Endodermal cell (in vitro differentiated cells): ENCODE results near the gene LRRN1. TPM values are rescaled to one million over a fixed set of nuclear protein-coding genes. Genes with fewer than 3 reads are reported as not detected.

Experiments
- DNase-seq: peaks from one replicate; pipeline ENCODE4 v3.0.0-alpha.2; 2017
- H3K27ac ChIP-seq: 2 replicates; pipeline ENCODE4 v1.5.1; 2013; ENCODE audit warnings: mild to moderate bottlenecking, low read depth, low read length, moderate library complexity
- H3K27me3 ChIP-seq: 2 replicates; pipeline ENCODE4 v1.6.1; 2013; ENCODE audit warnings: mild to moderate bottlenecking, low read length, moderate library complexity; ENCODE audit not compliant: insufficient read depth, control insufficient read depth, poor library complexity, severe bottlenecking
- H3K36me3 ChIP-seq: 2 replicates; pipeline ENCODE4 v1.7.0; 2013; ENCODE audit warnings: mild to moderate bottlenecking, low read length, moderate library complexity; ENCODE audit not compliant: control insufficient read depth, insufficient read depth
- H3K4me1 ChIP-seq: one replicate; pipeline ENCODE4 v1.7.0; 2013; ENCODE audit warnings: low read length; ENCODE audit not compliant: control insufficient read depth, insufficient read depth
- H3K4me3 ChIP-seq: 2 replicates; pipeline ENCODE4 v1.5.1; 2013; ENCODE audit warnings: mild to moderate bottlenecking, low read length, moderate library complexity
- H3K9ac ChIP-seq: 2 replicates; pipeline ENCODE4 v1.6.1; 2013; ENCODE audit warnings: mild to moderate bottlenecking, low read length, moderate library complexity; ENCODE audit not compliant: poor library complexity, severe bottlenecking; ENCODE audit errors: extremely low read depth
- H3K9me3 ChIP-seq: 2 replicates; pipeline ENCODE4 v1.6.1; 2013; ENCODE audit warnings: mild to moderate bottlenecking, low read length, moderate library complexity; ENCODE audit not compliant: control insufficient read depth
- H3K27ac Mint-ChIP-seq: 2 replicates; pipeline ENCODE4 v1.8.0; 2020; ENCODE audit warnings: mixed read lengths
- H3K27me3 Mint-ChIP-seq: 2 replicates; pipeline ENCODE4 v1.8.0; 2021; ENCODE audit warnings: mild to moderate bottlenecking, mixed read lengths; ENCODE audit not compliant: insufficient read depth
- H3K36me3 Mint-ChIP-seq: 2 replicates; pipeline ENCODE4 v1.8.0; 2020; ENCODE audit warnings: low read depth, mixed read lengths
- H3K4me1 Mint-ChIP-seq: 2 replicates; pipeline ENCODE4 v1.8.0; 2020; ENCODE audit warnings: mixed read lengths
- H3K4me3 Mint-ChIP-seq: 2 replicates; pipeline ENCODE4 v1.8.0; 2020; ENCODE audit warnings: mild to moderate bottlenecking, moderate library complexity, mixed read lengths
- H3K9me3 Mint-ChIP-seq: 2 replicates; pipeline ENCODE4 v1.8.0; 2020; ENCODE audit warnings: mild to moderate bottlenecking, mixed read lengths
- WGBS, 2 experiments: methylation state at CpG; one replicate each; pipeline versions ENCODE4 v1.1.5 to v1.1.7; 2013; ENCODE audit warnings: missing lambda C conversion rate in 2 of 2, mixed read lengths in 1 of 2; ENCODE audit not compliant: insufficient coverage in 1 of 2, insufficient read length in 1 of 2; 5-methylcytosine and 5-hydroxymethylcytosine counted together
- total RNA-seq, 2 donors: library from RNA; stranded (reverse); fragmentation: NEBNext Ultra II Directional in 1 of 2; extraction: Animal tissue kit (Norgen Biotek cat#: 25700) in 1 of 2; gene quantifications; 2 replicates in 1 of 2; 3 replicates in 1 of 2; pipeline ENCODE4 v1.2.1, GENCODE V29; 2021
- TF ChIP-seq, protein P1 (sequence below): fragments of 200-600 bp; sonication (generic); conservative IDR thresholded peaks from 2 replicates; pipeline ENCODE4 v1.5.0; 2021; ENCODE audit warnings: antibody characterized with exemption, mild to moderate bottlenecking

Gene LRRN1
- total RNA-seq, 2 donors from 2014 or later, result 109 to 222 TPM

DNA sequence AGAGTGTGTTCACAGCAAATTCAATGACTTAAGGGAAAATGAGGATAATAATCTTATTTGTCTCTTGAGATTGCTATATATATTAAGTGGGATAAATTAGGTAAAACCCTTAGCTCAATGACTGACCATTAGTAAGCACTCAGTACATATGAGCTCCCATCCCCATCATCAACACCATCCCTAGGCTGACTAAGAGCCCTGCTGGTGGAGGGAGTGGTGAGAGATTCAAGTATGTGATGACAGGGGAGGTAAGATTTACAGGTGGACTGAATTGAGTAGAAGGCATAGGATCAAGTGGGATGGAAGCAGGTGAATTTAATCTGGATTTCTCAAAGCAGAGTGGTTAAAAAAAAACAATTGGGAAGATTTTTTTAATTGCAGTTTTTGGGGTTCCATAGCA lies 21.0 kb upstream of the LRRN1 start:
- no peaks in the 10 kb centered on the region for H3K27me3 ChIP-seq
- H3K27ac ChIP-seq, result no peak overlapping the region
- H3K4me3 Mint-ChIP-seq, result no peak overlapping the region
- no peaks in the 10 kb centered on the region for H3K27me3 Mint-ChIP-seq
- H3K9me3 Mint-ChIP-seq, result peaks cover 24% of the 10 kb centered on the region
- peaks cover 20% of the 10 kb centered on the region for H3K9me3 ChIP-seq
- no peak overlapping the region for H3K4me3 ChIP-seq
- no peak for DNase-seq
- H3K36me3 ChIP-seq, result no peaks in the 10 kb centered on the region
- H3K27ac Mint-ChIP-seq, result no peak overlapping the region
- no peaks in the 10 kb centered on the region for H3K4me1 Mint-ChIP-seq
- TF ChIP-seq, protein P1, sequence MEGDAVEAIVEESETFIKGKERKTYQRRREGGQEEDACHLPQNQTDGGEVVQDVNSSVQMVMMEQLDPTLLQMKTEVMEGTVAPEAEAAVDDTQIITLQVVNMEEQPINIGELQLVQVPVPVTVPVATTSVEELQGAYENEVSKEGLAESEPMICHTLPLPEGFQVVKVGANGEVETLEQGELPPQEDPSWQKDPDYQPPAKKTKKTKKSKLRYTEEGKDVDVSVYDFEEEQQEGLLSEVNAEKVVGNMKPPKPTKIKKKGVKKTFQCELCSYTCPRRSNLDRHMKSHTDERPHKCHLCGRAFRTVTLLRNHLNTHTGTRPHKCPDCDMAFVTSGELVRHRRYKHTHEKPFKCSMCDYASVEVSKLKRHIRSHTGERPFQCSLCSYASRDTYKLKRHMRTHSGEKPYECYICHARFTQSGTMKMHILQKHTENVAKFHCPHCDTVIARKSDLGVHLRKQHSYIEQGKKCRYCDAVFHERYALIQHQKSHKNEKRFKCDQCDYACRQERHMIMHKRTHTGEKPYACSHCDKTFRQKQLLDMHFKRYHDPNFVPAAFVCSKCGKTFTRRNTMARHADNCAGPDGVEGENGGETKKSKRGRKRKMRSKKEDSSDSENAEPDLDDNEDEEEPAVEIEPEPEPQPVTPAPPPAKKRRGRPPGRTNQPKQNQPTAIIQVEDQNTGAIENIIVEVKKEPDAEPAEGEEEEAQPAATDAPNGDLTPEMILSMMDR, result no peak
- H3K36me3 Mint-ChIP-seq, result peaks cover 1% of the 10 kb centered on the region
- H3K4me1 ChIP-seq, result no peaks in the 10 kb centered on the region
- H3K9ac ChIP-seq, result no peak overlapping the region

- H3K4me1 ChIP-seq, result no peaks in the 10 kb centered on the region
- H3K9ac ChIP-seq, result no peak overlapping the region
- peaks cover 20% of the 10 kb centered on the region for H3K9me3 ChIP-seq
- Mint-ChIP-seq H3K36me3 (peaks cover 1% of the 10 kb centered on the region), H3K27me3 (no peaks in the 10 kb centered on the region), H3K4me1 (no peaks in the 10 kb centered on the region), H3K27ac (no peak overlapping the region), H3K9me3 (peaks cover 24% of the 10 kb centered on the region), H3K4me3 (no peak overlapping the region)
- TF ChIP-seq, protein P1, result no peak
- no peaks in the 10 kb centered on the region for H3K27me3 ChIP-seq
- 71 to 100% methylated on average over 1 to 4 of the region's 4 CpGs for WGBS, 2 experiments
- H3K36me3 ChIP-seq, result no peaks in the 10 kb centered on the region
- no peak for DNase-seq
- H3K4me3 ChIP-seq, result no peak overlapping the region
- no peak overlapping the region for H3K27ac ChIP-seq
Measured at GRCh38 chr3:3778641-3779270, 20.5 kb upstream of the LRRN1 start.

DNA sequence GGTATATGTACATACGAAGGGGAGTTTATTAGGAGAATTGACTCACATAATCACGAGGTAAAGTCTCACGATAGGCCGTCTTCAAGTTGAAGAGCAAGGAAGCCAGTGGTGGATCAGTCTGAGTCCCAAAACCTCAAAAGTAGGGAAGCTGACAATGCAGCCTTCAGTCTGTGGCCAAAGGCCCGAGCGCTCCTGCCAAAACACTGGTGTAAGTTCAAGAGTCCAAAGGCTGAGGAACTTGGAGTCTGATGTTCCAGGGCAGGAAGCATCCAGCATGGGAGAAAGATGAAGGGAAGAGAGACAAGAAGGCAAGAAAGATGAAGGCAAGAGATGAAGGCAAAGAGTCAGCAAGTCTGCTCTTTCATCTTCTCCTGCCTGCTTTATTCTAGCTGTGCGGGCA lies 16.8 kb upstream of the LRRN1 start:
- DNase-seq, result no peak
- no peaks in the 10 kb centered on the region for H3K27me3 ChIP-seq
- Mint-ChIP-seq H3K27ac (no peak overlapping the region), H3K27me3 (no peaks in the 10 kb centered on the region), H3K36me3 (no peaks in the 10 kb centered on the region), H3K9me3 (no peaks in the 10 kb centered on the region), H3K4me3 (no peak overlapping the region), H3K4me1 (no peaks in the 10 kb centered on the region)
- H3K4me1 ChIP-seq, result no peaks in the 10 kb centered on the region
- TF ChIP-seq, protein P1, result no peak
- no peaks in the 10 kb centered on the region for H3K9me3 ChIP-seq
- WGBS, 2 experiments, result 79 to 84% methylated on average over 7 of the region's 7 CpGs
- no peak overlapping the region for H3K9ac ChIP-seq
- no peaks in the 10 kb centered on the region for H3K36me3 ChIP-seq
- no peak overlapping the region for H3K4me3 ChIP-seq
- H3K27ac ChIP-seq, result no peak overlapping the region
